Astrocyte (in vitro differentiated cells and primary cell): Measurements from ENCODE around the gene MARVELD3. TPM values are rescaled to one million over a fixed set of nuclear protein-coding genes. Genes with fewer than 3 reads are reported as not detected.

Source experiments
- total RNA-seq: library from RNA; stranded (reverse); gene quantifications from 2 replicates; pipeline ENCODE4 v1.2.1, GENCODE V29; 2021

The MARVELD3 gene
- total RNA-seq, 1 donor from 2014 or later, result 1.4 TPM

Other genes with a start within 250 kb of the MARVELD3 start
- not detected in 2 replicates for gene TLE7, start 184.1 kb upstream of the MARVELD3 start, total RNA-seq
- gene ZNF23, start 163.9 kb upstream of the MARVELD3 start, total RNA-seq, result 10.9 and 12.4 TPM in 2 replicates
- 2.8 and 2.9 TPM in 2 replicates for gene ZNF19, start 136.9 kb upstream of the MARVELD3 start, total RNA-seq
- gene CHST4, start 99.8 kb upstream of the MARVELD3 start, total RNA-seq, result 0.09 TPM in 1 of 2 replicates, not detected in the other
- gene TAT, start 49.1 kb upstream of the MARVELD3 start, total RNA-seq, result not detected in 2 replicates
- 5.4 and 5.6 TPM in 2 replicates for gene PHLPP2, start 98.5 kb downstream of the MARVELD3 start, total RNA-seq
- gene AP1G1, start 182.7 kb downstream of the MARVELD3 start, total RNA-seq, result 106 and 121 TPM in 2 replicates
- gene ATXN1L, start 219.8 kb downstream of the MARVELD3 start, total RNA-seq, result 31.9 and 32.7 TPM in 2 replicates